Subcutaneous adipose tissue (tissue), 4 donors: ENCODE measurements around the gene CGB5. TPM values are rescaled to one million over a fixed set of nuclear protein-coding genes. Genes with fewer than 3 reads are reported as not detected.

ENCODE experiments used
- total RNA-seq, 4 donors: library from RNA; depleted of rRNA; stranded (reverse); fragments of >200 nt; gene quantifications; one replicate each; pipeline ENCODE4 v1.1.0, GENCODE V29; 2016
- TF ChIP-seq, protein P1 (sequence below): fragments of 450-650 bp; IDR thresholded peaks from one replicate; pipeline ENCODE4 v1.5.1; 2016; ENCODE audit warnings: low read depth, mild to moderate bottlenecking, control low read depth, antibody characterized with exemption, moderate library complexity

The CGB5 gene
- total RNA-seq, 4 donors from 2014 or later = not detected

DNA sequence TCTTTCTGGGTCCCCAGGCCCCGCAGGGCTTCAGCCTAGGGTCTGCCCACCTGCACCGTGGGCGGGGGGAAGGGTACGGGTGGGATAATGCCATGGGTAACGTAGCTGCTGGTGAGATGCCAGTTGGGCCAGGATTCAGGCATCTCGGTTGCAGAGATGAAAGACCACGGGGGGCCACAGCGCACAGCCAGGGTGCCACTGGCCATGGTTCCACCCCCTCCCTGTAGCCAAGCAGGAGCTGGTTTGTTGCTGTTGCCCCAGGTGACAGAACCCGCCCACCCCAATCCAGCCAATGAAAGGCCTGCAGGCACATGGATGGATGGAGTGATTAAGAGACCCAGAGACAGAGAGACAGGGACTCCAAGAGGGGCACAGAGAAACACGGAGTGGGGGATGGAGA lies 14.9 kb downstream of the CGB5 start:
- TF ChIP-seq, protein P1, sequence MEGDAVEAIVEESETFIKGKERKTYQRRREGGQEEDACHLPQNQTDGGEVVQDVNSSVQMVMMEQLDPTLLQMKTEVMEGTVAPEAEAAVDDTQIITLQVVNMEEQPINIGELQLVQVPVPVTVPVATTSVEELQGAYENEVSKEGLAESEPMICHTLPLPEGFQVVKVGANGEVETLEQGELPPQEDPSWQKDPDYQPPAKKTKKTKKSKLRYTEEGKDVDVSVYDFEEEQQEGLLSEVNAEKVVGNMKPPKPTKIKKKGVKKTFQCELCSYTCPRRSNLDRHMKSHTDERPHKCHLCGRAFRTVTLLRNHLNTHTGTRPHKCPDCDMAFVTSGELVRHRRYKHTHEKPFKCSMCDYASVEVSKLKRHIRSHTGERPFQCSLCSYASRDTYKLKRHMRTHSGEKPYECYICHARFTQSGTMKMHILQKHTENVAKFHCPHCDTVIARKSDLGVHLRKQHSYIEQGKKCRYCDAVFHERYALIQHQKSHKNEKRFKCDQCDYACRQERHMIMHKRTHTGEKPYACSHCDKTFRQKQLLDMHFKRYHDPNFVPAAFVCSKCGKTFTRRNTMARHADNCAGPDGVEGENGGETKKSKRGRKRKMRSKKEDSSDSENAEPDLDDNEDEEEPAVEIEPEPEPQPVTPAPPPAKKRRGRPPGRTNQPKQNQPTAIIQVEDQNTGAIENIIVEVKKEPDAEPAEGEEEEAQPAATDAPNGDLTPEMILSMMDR = no peak

DNA sequence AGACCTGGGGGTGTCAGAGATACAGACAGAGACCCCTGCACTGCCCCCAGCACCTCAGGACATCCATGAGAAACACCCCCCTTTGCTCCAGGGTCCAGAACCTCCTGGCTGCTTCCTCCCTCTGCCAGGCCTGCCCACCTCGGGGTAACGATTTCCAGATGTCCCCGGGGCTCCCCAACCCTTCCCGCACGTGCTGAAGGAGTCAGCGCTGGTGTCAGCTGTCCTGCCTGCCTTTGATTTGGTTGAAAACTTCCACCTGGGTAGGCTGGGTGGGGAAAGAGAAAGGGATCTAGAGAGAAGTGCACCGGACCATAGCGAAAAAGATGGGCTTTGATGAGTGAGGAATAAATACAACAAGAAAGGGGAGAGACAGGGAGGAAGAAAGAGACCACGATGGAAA lies 15.4 kb downstream of the CGB5 start:
- TF ChIP-seq, protein P1 = no peak

DNA sequence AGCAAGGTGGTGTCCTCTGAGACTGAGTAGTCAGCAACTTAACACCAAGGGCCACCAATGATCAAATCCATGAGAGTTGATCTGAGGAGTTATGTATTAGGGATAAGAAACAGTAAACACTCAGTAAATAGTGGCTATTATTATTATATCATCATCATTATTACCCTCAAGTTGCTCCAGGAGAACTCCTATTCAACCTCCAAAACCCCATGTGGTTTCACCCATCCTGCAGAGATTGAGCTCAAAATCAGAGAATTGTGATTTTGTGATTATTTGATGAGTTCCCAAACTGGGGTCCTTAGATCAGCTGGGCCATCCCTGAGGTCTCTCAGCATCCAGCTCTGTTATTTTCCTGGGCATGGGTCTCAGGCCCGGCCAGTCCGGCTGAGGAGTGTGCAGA lies 17.4 kb downstream of the CGB5 start:
- TF ChIP-seq, protein P1 = no peak

DNA sequence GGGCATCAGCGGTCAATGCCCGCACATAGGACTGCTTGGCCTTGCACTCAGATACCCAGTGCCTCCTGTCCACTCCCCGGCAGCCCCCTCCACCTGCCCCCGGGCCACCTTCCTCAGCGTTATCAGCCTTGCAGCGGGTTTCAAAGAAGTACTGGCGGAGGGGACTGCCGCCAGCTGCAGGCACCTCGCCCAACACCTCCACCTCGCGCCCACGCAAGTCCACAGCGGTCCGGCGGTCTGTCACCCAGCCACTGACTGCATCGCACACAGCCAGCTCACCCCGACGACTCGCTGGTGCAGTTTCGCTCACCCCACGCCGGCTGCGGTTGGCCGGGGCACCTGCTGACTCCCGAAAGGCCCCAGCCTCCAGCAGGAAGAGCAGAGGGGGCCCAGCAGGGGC lies 17.8 kb downstream of the CGB5 start:
- TF ChIP-seq, protein P1 = no peak

DNA sequence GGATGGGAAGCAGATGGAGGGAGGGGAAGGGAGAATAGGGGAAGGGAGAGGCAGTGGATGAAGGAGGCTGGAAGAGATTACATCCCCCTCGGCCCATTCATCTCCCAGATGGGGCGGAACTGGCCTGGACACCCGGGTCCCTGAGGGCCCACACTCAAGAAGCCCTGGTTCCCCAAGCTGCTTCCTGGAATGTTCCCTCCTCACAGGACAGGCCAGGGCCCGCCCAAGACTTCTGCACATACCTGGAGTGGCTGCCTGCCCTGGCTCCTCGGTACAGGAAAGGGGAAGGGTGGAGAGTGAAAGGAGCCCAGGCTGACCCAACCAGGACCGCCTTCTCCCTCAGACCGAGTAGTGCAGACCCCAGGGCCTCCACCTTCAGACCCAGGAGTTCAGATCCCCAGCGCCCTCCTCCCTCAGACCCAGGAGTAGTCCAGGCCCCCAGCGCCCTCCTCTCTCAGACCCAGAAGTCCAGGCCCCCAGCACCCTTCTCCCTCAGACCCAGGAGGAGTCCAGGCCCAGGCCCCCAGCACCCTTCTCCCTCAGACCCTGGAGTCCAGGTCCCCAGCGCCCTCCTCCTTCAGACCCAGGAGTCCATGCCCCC lies 20.5 kb downstream of the CGB5 start:
- TF ChIP-seq, protein P1 = no peak

DNA sequence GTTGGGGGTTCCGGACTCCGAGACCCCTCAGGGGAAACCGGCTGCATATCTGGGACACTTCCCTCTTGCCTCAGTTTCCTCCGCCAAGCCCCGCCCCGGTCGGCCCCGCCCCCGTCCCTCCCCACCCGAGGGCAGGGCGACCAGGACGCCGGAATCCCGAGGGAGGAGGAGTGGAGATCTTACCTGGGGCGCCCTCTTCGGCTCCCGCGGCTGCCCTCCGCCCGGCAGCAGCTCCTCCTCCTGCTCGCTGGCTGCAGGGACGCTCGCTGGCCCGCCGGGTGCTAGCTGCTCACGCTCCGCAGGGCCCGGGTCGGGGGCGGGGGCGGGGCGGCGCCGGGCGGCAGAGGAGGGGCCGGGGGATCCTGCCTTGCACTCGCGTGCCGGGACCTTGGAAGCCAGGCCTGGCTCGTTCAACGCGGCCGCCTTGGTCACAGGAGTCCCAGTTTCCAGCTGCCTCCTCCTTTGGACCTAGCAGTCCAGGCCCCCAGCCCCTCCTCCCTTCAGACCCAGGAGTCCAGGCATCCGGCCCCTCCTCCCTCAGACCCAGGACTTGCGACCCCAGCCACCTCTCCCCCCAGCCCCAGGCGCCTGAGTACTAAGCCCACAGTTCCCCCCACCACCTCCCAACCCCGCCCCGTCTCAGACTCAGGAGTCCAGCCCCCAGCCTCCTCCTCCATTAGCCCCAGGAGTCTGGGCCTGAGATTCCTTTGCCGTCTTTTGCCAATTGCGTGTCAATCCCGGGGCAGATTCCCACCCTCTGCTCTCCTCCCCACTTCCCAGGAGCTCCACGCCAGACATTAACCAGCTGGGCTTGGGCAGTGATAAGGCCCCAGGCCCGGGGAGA lies 21.3 kb downstream of the CGB5 start, which contains the start of gene NTF4:
Gene NTF4 (minus strand): TSS at position 51 of the 844 bp plus-strand sequence. CDS start 2,821 bp downstream, outside the sequence.
- TF ChIP-seq, protein P1 = no peak

DNA sequence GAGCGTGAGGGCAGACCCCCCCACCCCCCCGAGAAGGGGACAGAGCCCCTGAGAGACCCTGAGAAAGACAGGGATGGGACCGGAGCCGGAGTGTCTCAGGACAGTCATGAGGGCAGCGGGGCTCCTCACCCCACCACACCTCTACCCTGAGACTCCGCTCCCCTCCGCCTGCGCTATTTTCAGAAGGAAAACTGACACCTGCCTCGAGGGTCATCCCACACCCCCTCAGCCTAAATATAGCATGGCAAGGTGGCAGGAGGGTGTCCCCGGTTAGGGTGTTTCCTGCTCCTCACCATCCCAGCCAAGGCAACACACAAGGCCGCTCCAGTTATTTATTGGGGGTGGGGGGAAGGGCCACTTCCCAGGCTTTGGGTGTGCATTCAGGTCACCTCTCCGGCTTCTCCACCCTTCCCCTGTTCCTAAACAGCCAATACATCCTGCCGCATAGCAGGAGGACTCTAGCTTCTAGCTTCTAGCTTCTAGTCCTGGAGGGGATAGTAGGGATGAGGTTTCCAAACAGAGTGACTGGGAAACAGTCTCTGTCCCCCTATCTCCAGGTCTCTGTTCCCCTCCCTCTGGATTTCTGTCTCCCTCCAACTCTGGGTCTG lies 22.4 kb downstream of the CGB5 start:
- TF ChIP-seq, protein P1 = no peak
